ENCODE measurements around the gene BTN3A1.
"Not testable (repeated sequence)": the region's sequence is repeated elsewhere in the genome, so short reads cannot be mapped to it uniquely, and the experiment has no call there.

The BTN3A1 gene

GRCh38 chr6:26445934-26446667 is 44.0 kb downstream of the BTN3A1 start:
- no peak for FAIRE-seq

- no peak for FAIRE-seq
Observed at GRCh38 chr6:26447257-26447656, 45.2 kb downstream of the BTN3A1 start.

GRCh38 chr6:26450240-26450639 is 48.2 kb downstream of the BTN3A1 start:
- FAIRE-seq: no peak

- no peak for FAIRE-seq
Observed at GRCh38 chr6:26452631-26453235, 50.7 kb downstream of the BTN3A1 start.

GRCh38 chr6:26454631-26455030 is 52.6 kb downstream of the BTN3A1 start:
- no peak for FAIRE-seq

- no peak for FAIRE-seq
Observed at GRCh38 chr6:26455357-26455970, 53.4 kb downstream of the BTN3A1 start.

GRCh38 chr6:26457264-26457805 is 55.3 kb downstream of the BTN3A1 start:
- FAIRE-seq: no peak

- FAIRE-seq: peak; percentile 99
Observed at GRCh38 chr6:26457806-26458688, 56.0 kb downstream of the BTN3A1 start, which contains the start of gene BTN2A1. TSS of gene BTN2A1 (plus strand) at chr6:26457955. CDS start at chr6:26458637, 682 bp downstream.

- FAIRE-seq: no peak
Observed at GRCh38 chr6:26459023-26459810, 57.1 kb downstream of the BTN3A1 start.

- FAIRE-seq: not testable (repeated sequence)
Observed at GRCh38 chr6:26461353-26461752, 59.3 kb downstream of the BTN3A1 start.

GRCh38 chr6:26464014-26464413 is 61.9 kb downstream of the BTN3A1 start:
- no peak for FAIRE-seq

- FAIRE-seq: no peak
Observed at GRCh38 chr6:26464416-26465131, 62.5 kb downstream of the BTN3A1 start.
